Middle frontal gyrus (tissue), 1 donor: ENCODE measurements around the gene RALGAPA2.
"Not testable (repeated sequence)": the region's sequence is repeated elsewhere in the genome, so short reads cannot be mapped to it uniquely, and the experiment has no call there.

Experiments used
- DNase-seq: peaks from one replicate; pipeline ENCODE4 v3.0.0-alpha.2; 2015; ENCODE audit warnings: low spot score; ENCODE audit errors: extremely low spot score

Gene RALGAPA2

GRCh38 chr20:20369250-20370093 is 343.0 kb downstream of the RALGAPA2 start:
- DNase-seq: no peak

GRCh38 chr20:20368418-20369249 is 343.8 kb downstream of the RALGAPA2 start:
- no peak for DNase-seq

GRCh38 chr20:20367575-20368417 is 344.6 kb downstream of the RALGAPA2 start, which contains the start of gene INSM1:
Gene INSM1, plus strand, starts transcription at chr20:20368104. Its CDS starts 164 bp downstream, at chr20:20368268.
- no peak for DNase-seq

GRCh38 chr20:20366876-20367574 is 345.4 kb downstream of the RALGAPA2 start:
- no peak for DNase-seq

GRCh38 chr20:20366551-20366875 is 345.9 kb downstream of the RALGAPA2 start:
- no peak for DNase-seq

- no peak for DNase-seq
Measured at GRCh38 chr20:20365480-20366161, 346.8 kb downstream of the RALGAPA2 start.

- no peak for DNase-seq
Measured at GRCh38 chr20:20364593-20365479, 347.6 kb downstream of the RALGAPA2 start.

GRCh38 chr20:20363799-20364592 is 348.4 kb downstream of the RALGAPA2 start:
- no peak for DNase-seq

- no peak for DNase-seq
Measured at GRCh38 chr20:20363434-20363798, 349.0 kb downstream of the RALGAPA2 start.

GRCh38 chr20:20362774-20363433 is 349.5 kb downstream of the RALGAPA2 start:
- no peak for DNase-seq

- DNase-seq: no peak
Measured at GRCh38 chr20:20360464-20360863, 352.0 kb downstream of the RALGAPA2 start.

- no peak for DNase-seq
Measured at GRCh38 chr20:20359628-20360027, 352.8 kb downstream of the RALGAPA2 start.

- no peak for DNase-seq
Measured at GRCh38 chr20:20358801-20359200, 353.6 kb downstream of the RALGAPA2 start.

- DNase-seq: not testable (repeated sequence)
Measured at GRCh38 chr20:20355503-20355902, 356.9 kb downstream of the RALGAPA2 start.

GRCh38 chr20:20353576-20353975 is 358.9 kb downstream of the RALGAPA2 start:
- DNase-seq: no peak

GRCh38 chr20:20344476-20344875 is 368.0 kb downstream of the RALGAPA2 start:
- DNase-seq: no peak

- DNase-seq: no peak
Measured at GRCh38 chr20:20343932-20344331, 368.5 kb downstream of the RALGAPA2 start.
